ENCODE data around the gene KCNE1.

KCNE1 gene

DNA sequence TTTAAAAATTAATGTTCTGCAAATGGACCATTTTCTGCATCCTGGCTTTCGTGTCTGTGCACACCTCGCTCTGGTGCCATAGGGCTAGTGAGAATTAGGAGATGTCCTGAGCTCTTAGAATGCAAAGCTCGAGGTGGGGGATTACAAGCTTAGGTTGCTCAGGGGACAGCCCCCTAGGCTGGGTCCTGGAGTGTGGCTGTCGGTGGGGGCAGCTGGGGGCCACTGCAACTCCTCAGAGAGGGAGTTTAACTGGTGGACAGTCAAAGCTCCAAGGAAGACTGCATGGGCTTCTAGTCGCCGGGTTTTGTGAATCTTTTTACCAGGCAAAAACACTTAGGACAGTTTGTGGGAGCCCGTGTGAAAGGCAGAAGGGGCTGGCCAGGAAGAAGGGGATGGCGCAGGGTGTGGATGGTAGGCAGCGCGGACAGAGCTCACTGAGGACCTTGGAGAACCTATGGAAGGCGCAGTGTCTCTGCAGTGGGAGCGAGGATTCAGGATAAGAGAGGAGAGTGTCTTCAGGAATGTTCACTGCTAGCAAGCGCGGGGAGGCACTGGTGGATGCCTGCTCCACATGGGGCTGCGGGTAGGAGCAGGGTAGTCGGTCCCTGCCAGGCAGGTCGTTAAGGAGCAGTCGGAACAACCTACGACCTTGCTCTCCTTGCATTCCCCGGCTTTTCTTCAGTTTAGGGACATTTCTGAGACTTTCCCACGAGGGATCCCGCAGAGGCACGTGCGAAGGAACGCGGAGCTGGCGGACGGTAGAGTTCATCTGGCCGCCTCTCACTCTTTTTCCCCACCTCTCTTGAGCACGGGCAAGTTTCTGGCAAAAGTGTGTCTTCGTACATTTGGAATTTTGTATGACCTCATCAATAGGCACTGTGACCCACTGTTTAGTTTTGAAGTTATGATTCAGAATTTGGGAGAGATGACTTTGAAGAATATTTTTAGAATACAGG, 12.9 kb upstream of the KCNE1 start:
- H3K4me1 Mint-ChIP-seq (ENCODE audit: low read depth): peaks cover 12% of the 10 kb centered on the region
- no peak overlapping the region for H3K4me3 Mint-ChIP-seq
- H3K36me3 Mint-ChIP-seq (ENCODE audit: low read depth): no peaks in the 10 kb centered on the region
- H3K9me3 Mint-ChIP-seq: no peaks in the 10 kb centered on the region
- no peak overlapping the region for H3K27ac Mint-ChIP-seq
- H3K27me3 Mint-ChIP-seq (ENCODE audit: low read depth): no peaks in the 10 kb centered on the region

DNA sequence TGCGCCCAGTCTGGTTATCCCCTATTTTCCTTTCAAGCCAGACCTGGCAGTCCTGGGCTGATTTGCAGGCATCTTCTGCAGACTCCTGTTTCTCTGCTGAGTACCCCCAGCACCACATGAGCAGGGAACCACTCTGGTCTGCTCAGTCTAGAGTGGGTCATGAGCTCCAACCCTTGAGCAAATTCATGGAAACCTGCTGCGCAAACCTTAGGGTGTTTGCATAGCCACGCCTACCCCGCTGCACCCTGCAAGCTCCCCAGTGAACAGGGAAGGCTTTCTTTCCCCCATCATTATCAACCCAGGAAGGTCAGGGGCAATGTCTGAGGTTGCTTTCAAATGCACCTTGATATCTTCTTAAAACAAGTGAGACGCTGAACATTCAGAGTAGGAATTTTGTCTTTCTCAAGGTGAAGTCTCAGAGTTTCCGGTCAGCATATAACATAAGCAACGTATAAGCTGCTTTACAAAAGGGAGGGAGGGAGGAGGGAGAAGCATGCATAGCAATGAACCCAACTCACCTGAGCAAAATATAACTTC, 11.1 kb upstream of the KCNE1 start:
- H3K4me1 Mint-ChIP-seq (ENCODE audit: low read depth): peaks cover 13% of the 10 kb centered on the region
- H3K27ac Mint-ChIP-seq: no peak overlapping the region
- no peak overlapping the region for H3K4me3 Mint-ChIP-seq
- no peaks in the 10 kb centered on the region for H3K9me3 Mint-ChIP-seq
- H3K27me3 Mint-ChIP-seq (ENCODE audit: low read depth): no peaks in the 10 kb centered on the region
- H3K36me3 Mint-ChIP-seq (ENCODE audit: low read depth): no peaks in the 10 kb centered on the region

GRCh38 chr21:34522284-34522683, 10.3 kb upstream of the KCNE1 start:
- Mint-ChIP-seq H3K27me3 (ENCODE audit: low read depth) (no peaks in the 10 kb centered on the region), H3K27ac (no peak overlapping the region), H3K4me1 (ENCODE audit: low read depth) (peaks cover 19% of the 10 kb centered on the region), H3K36me3 (ENCODE audit: low read depth) (peaks cover 3% of the 10 kb centered on the region), H3K4me3 (no peak overlapping the region), H3K9me3 (no peaks in the 10 kb centered on the region)

DNA sequence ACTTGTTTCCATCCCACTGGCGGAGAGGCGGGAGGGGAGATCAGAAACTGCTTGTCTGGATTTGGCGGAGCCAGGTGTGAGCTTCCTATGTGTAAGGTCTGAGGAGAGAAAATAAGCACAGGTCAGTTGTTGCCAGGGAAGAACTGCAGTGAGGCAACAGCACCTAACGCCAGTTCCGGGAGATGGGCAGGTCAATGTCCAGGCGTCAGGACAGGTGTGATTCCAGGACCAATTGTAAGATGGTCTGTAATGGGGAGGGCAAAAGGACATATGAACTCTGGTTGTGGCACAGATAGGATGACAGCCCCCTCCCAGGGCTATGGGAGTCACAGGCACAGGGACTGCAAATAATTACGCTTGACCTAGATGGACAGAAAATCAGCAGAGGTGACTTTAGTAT, 9.6 kb upstream of the KCNE1 start:
- Mint-ChIP-seq H3K9me3 (no peaks in the 10 kb centered on the region), H3K27me3 (ENCODE audit: low read depth) (no peaks in the 10 kb centered on the region), H3K4me1 (ENCODE audit: low read depth) (peaks cover 15% of the 10 kb centered on the region), H3K36me3 (ENCODE audit: low read depth) (peaks cover 3% of the 10 kb centered on the region), H3K27ac (no peak overlapping the region), H3K4me3 (no peak overlapping the region)

- Mint-ChIP-seq H3K4me3 (no peak overlapping the region), H3K9me3 (no peaks in the 10 kb centered on the region), H3K36me3 (ENCODE audit: low read depth) (peaks cover 3% of the 10 kb centered on the region), H3K27ac (no peak overlapping the region), H3K27me3 (ENCODE audit: low read depth) (no peaks in the 10 kb centered on the region), H3K4me1 (ENCODE audit: low read depth) (peaks cover 9% of the 10 kb centered on the region)
Observed at GRCh38 chr21:34520764-34521508, 8.9 kb upstream of the KCNE1 start.

DNA sequence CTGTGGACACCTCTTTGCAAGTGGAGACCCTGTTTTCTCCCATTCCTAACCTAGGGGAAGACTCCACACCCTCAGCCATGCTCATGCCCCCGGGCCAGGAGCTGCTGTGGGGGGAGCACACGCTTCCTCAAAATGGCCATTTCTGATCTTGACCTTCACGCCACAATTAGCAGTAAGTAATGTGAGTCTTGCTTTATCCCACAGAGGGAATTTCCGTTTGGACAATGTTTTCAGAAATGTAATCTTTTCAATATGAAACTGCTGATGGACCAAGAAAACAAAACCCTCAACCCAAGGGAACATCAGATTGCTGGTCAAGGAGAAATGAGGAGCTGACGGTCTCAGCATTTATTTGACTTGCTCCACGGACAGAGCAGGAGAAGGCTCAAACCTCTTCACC, 8.3 kb upstream of the KCNE1 start:
- Mint-ChIP-seq H3K9me3 (no peaks in the 10 kb centered on the region), H3K4me3 (no peak overlapping the region), H3K4me1 (ENCODE audit: low read depth) (peaks cover 9% of the 10 kb centered on the region), H3K36me3 (ENCODE audit: low read depth) (peaks cover 3% of the 10 kb centered on the region), H3K27me3 (ENCODE audit: low read depth) (no peaks in the 10 kb centered on the region), H3K27ac (no peak overlapping the region)

DNA sequence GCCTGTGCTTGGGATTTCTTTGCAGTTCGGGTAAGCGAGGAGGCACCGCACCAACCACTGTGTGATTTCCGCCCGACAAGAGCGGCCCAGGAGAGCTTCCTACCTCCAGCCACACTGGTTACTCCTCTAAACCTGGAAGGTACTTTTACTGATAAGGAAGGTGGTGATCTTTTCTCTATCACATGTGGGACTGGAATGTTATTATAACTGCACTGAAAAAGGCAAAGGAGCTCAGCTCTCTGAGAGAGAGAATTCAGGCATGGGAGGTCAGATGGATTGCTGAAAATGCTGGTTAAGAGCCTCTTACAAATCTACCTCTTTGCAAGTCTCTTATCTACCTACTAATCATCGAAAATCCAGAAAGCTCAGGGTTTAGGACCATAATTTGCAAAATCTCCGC, 7.7 kb upstream of the KCNE1 start:
- Mint-ChIP-seq H3K36me3 (ENCODE audit: low read depth) (peaks cover 3% of the 10 kb centered on the region), H3K27ac (no peak overlapping the region), H3K4me1 (ENCODE audit: low read depth) (peaks cover 9% of the 10 kb centered on the region), H3K4me3 (no peak overlapping the region), H3K9me3 (no peaks in the 10 kb centered on the region), H3K27me3 (ENCODE audit: low read depth) (no peaks in the 10 kb centered on the region)

DNA sequence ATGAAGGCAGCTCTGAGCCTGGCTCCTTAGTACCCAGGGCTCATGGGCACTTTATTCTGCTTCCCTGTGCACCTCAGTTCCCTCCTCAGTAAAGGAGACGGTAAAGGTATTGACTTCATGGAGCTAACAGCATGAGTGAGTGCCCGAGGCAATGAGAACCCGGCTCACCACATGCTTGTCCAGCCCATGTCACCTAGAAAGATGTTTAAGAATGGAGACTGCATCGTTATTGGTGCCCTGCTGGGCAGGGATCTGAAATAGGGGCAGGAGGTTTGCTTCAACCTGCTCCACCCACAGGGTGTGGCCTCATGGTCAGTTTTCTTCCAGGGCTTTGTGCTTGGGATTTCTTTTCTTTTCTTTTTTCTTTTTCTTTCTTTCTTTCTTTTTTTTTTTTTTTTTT, 7.0 kb upstream of the KCNE1 start:
- H3K9me3 Mint-ChIP-seq: no peaks in the 10 kb centered on the region
- H3K4me1 Mint-ChIP-seq (ENCODE audit: low read depth): peaks cover 9% of the 10 kb centered on the region
- H3K27me3 Mint-ChIP-seq (ENCODE audit: low read depth): no peaks in the 10 kb centered on the region
- no peak overlapping the region for H3K4me3 Mint-ChIP-seq
- H3K27ac Mint-ChIP-seq: no peak overlapping the region
- H3K36me3 Mint-ChIP-seq (ENCODE audit: low read depth): peaks cover 3% of the 10 kb centered on the region

DNA sequence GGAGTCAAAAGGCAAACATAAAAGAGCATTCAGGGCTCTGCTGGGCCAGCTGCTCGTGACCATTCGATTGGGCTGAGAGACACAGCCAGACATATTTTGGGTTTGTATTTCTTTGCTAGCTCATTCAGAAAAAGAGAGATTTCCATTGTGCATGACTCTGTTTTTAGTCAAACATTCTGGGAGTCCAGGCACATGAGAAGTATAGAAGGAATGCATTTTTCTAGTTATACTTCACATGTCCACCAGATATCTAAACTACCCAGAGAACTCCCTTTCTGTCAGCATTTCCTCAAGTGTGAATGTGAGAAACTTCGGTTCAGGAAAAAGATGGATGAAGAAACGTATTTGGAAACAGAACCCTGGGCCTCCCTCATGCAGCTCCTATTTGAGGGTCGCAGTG, 6.3 kb upstream of the KCNE1 start:
- H3K4me1 Mint-ChIP-seq (ENCODE audit: low read depth): peaks cover 9% of the 10 kb centered on the region
- H3K27me3 Mint-ChIP-seq (ENCODE audit: low read depth): no peaks in the 10 kb centered on the region
- H3K9me3 Mint-ChIP-seq: no peaks in the 10 kb centered on the region
- no peak overlapping the region for H3K4me3 Mint-ChIP-seq
- no peak overlapping the region for H3K27ac Mint-ChIP-seq
- H3K36me3 Mint-ChIP-seq (ENCODE audit: low read depth): peaks cover 3% of the 10 kb centered on the region

GRCh38 chr21:34517491-34518245, 5.7 kb upstream of the KCNE1 start:
- H3K27ac Mint-ChIP-seq: no peak overlapping the region
- no peaks in the 10 kb centered on the region for H3K9me3 Mint-ChIP-seq
- H3K4me3 Mint-ChIP-seq: no peak overlapping the region
- H3K4me1 Mint-ChIP-seq (ENCODE audit: low read depth): peaks cover 9% of the 10 kb centered on the region
- no peaks in the 10 kb centered on the region for H3K27me3 Mint-ChIP-seq (ENCODE audit: low read depth)
- H3K36me3 Mint-ChIP-seq (ENCODE audit: low read depth): peaks cover 3% of the 10 kb centered on the region

- no peak overlapping the region for H3K27ac Mint-ChIP-seq
- H3K4me1 Mint-ChIP-seq (ENCODE audit: low read depth): peaks cover 7% of the 10 kb centered on the region
- no peak overlapping the region for H3K4me3 Mint-ChIP-seq
Observed at GRCh38 chr21:34517039-34517438, 5.0 kb upstream of the KCNE1 start.

DNA sequence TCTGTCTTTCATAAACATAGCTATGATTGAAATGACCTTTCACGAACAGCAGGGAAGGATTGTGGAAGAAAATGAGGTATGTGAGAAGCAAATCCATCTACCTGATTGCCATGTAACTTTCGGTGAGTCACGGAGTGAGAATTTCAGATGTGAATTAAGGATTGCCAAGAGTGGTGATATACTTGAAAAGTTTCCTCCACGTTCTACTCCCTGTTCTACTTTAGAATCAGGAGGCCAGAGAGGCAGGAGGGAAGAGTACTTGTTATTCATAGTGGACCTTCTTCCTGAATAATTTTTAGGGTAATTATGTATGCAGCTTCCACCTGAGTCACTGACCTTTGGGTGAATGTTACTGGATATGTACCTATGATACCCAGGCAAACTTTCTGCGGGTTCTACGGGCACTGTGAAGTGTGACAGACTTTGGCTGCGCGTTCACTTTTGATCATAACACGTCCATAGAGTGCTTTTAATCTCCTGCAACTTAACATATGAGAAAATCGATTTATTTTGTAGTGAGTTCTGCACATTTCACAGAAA, 2.6 kb upstream of the KCNE1 start:
- peaks cover 7% of the 10 kb centered on the region for H3K4me1 Mint-ChIP-seq (ENCODE audit: low read depth)
- H3K4me3 Mint-ChIP-seq: no peak overlapping the region
- no peak overlapping the region for H3K27ac Mint-ChIP-seq
- H3K36me3 Mint-ChIP-seq (ENCODE audit: low read depth): peaks cover 3% of the 10 kb centered on the region
- H3K9me3 Mint-ChIP-seq: no peaks in the 10 kb centered on the region
- H3K27me3 Mint-ChIP-seq (ENCODE audit: low read depth): no peaks in the 10 kb centered on the region

More at GRCh38 chr21:34517039-34517438, 5.0 kb upstream of the KCNE1 start:
- Mint-ChIP-seq H3K36me3 (ENCODE audit: low read depth) (peaks cover 3% of the 10 kb centered on the region), H3K9me3 (no peaks in the 10 kb centered on the region), H3K27me3 (ENCODE audit: low read depth) (no peaks in the 10 kb centered on the region)

GRCh38 chr21:34513129-34513675, 1.2 kb upstream of the KCNE1 start:
- Mint-ChIP-seq H3K36me3 (ENCODE audit: low read depth) (peaks cover 3% of the 10 kb centered on the region), H3K4me3 (no peak overlapping the region), H3K27ac (no peak overlapping the region), H3K9me3 (no peaks in the 10 kb centered on the region), H3K27me3 (ENCODE audit: low read depth) (no peaks in the 10 kb centered on the region), H3K4me1 (ENCODE audit: low read depth) (peaks cover 7% of the 10 kb centered on the region)

DNA sequence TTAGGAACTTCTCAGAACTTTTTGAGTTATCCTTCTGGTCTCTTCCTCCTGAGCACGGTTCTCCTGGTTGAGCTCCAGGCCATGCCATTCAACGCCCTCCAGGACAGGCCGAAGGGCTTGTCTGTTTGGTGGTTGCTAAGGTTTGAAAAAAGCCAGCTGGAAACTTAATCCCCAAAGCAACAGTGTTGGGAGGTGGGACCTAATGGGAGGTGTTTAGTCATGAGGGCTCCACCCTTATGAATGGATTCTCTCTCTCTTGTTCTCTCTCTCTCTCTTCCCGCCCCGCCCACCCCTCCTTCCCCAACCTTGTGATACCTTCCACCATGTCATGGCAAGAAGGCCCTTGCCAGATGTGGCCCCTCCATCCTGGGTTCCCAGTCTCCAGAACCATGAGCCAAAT, 829 bp downstream of the KCNE1 start:
- no peaks in the 10 kb centered on the region for H3K27me3 Mint-ChIP-seq (ENCODE audit: low read depth)
- no peak overlapping the region for H3K27ac Mint-ChIP-seq
- no peaks in the 10 kb centered on the region for H3K9me3 Mint-ChIP-seq
- H3K36me3 Mint-ChIP-seq (ENCODE audit: low read depth): no peaks in the 10 kb centered on the region
- no peak overlapping the region for H3K4me3 Mint-ChIP-seq
- no peaks in the 10 kb centered on the region for H3K4me1 Mint-ChIP-seq (ENCODE audit: low read depth)

Data from T-helper 1 cell treated with Interleukin-12 subunit alpha and Interleukin-12 subunit beta and Interleukin-4 antibody, amounts not matched to agents 30 μg/mL and 1 μg/mL, for 36 hours (primary cell).